IMR-90 (cell line): ENCODE results near the gene PINK1. TPM values are rescaled to one million over a fixed set of nuclear protein-coding genes. Genes with fewer than 3 reads are reported as not detected.

Source experiments
- ATAC-seq: fragments of 200-7000 bp; cut with Tn5 transposase; 2 replicates; pipeline ENCODE4 v1.9.1; 2020; ENCODE audit warnings: low read depth, mild to moderate bottlenecking, moderate library complexity
- BruUV-seq: library from RNA; stranded (reverse); fragments of 400-500 nt; replicated peaks from 2 replicates; lab custom pipeline; 2021; lab: Mats Ljungman, UMichigan
- CTCF ChIA-PET: fragments of 300-600 bp; formaldehyde crosslinking; extraction: SDS; loops from one replicate; lab custom pipeline; 2021; ENCODE audit warnings: antibody characterized with exemption; lab: Yijun Ruan, JAX
- POLR2A ChIA-PET: fragments of 300-600 bp; sonication (Branson Sonifier 250); formaldehyde crosslinking; loops from one replicate; lab custom pipeline; 2022; ENCODE audit warnings: antibody characterized with exemption; ENCODE audit not compliant: unreplicated experiment; lab: Charles Lee
- DNase-seq: peaks from one replicate; pipeline ENCODE4 v3.0.0; 2013
- H2AFZ ChIP-seq: replicated peaks from 2 replicates; pipeline ENCODE3; 2013; ENCODE audit warnings: low read length, mild to moderate bottlenecking; ENCODE audit not compliant: poor library complexity
- H2AK5ac ChIP-seq: 2 replicates; pipeline ENCODE4 v1.6.1; 2013; ENCODE audit warnings: low read depth, low read length, inconsistent platforms
- H2AK9ac ChIP-seq: replicated peaks from 2 replicates; pipeline ENCODE3; 2013; ENCODE audit warnings: mild to moderate bottlenecking, low read depth, low read length, moderate library complexity; ENCODE audit not compliant: poor library complexity
- H2BK120ac ChIP-seq: 2 replicates; pipeline ENCODE4 v1.6.1; 2013; ENCODE audit warnings: low read depth, low read length, inconsistent platforms
- H2BK15ac ChIP-seq: 3 replicates; pipeline ENCODE4 v1.6.1; 2013; ENCODE audit warnings: low read depth, low read length, inconsistent platforms
- H2BK20ac ChIP-seq: 2 replicates; pipeline ENCODE4 v1.6.1; 2013; ENCODE audit warnings: low read depth, mild to moderate bottlenecking, inconsistent platforms, low read length, moderate library complexity
- H2BK5ac ChIP-seq: 2 replicates; pipeline ENCODE4 v1.6.1; 2013; ENCODE audit warnings: mild to moderate bottlenecking, low read depth, low read length, inconsistent platforms; ENCODE audit not compliant: poor library complexity, severe bottlenecking
- H3K14ac ChIP-seq: replicated peaks from 2 replicates; pipeline ENCODE4 v1.6.1; 2013; ENCODE audit warnings: low read depth, low read length, inconsistent platforms
- H3K18ac ChIP-seq: 2 replicates; pipeline ENCODE4 v1.6.1; 2013; ENCODE audit warnings: low read depth, low read length, control low read depth
- H3K23ac ChIP-seq: 2 replicates; pipeline ENCODE4 v1.6.1; 2013; ENCODE audit warnings: low read depth, low read length, inconsistent platforms
- H3K27ac ChIP-seq: 2 replicates; pipeline ENCODE4 v1.5.1; 2013; ENCODE audit warnings: mild to moderate bottlenecking, control low read depth, low read length; ENCODE audit not compliant: insufficient read depth
- H3K27me3 ChIP-seq: 2 replicates; pipeline ENCODE4 v1.6.1; 2013; ENCODE audit warnings: low read length; ENCODE audit not compliant: control insufficient read depth, insufficient read depth
- H3K36me3 ChIP-seq: 2 replicates; pipeline ENCODE4 v1.6.1; 2013; ENCODE audit warnings: low read length, mixed read lengths; ENCODE audit not compliant: control insufficient read depth, insufficient read depth
- H3K4ac ChIP-seq: 2 replicates; pipeline ENCODE4 v1.6.1; 2013; ENCODE audit warnings: low read depth, low read length, inconsistent platforms
- H3K4me1 ChIP-seq: 2 replicates; pipeline ENCODE4 v1.6.1; 2013; ENCODE audit warnings: low read length, mixed read lengths; ENCODE audit not compliant: control insufficient read depth, insufficient read depth
- H3K4me2 ChIP-seq: 2 replicates; pipeline ENCODE4 v1.6.1; 2013; ENCODE audit warnings: low read depth, mild to moderate bottlenecking, control low read depth, low read length, moderate library complexity
- H3K4me3 ChIP-seq: 2 replicates; pipeline ENCODE4 v1.5.1; 2013; ENCODE audit warnings: low read depth, mild to moderate bottlenecking, control low read depth, low read length, moderate library complexity; ENCODE audit not compliant: insufficient read depth
- H3K56ac ChIP-seq: 2 replicates; pipeline ENCODE4 v1.6.1; 2013; ENCODE audit warnings: low read length, inconsistent platforms; ENCODE audit not compliant: insufficient read depth; ENCODE audit errors: extremely low read depth
- H3K79me1 ChIP-seq, 2 experiments: 2 replicates each; pipeline ENCODE4 v1.6.1; 2013; ENCODE audit warnings: low read length in 2 of 2, inconsistent platforms in 1 of 2, low read depth in 1 of 2
- H3K9ac ChIP-seq: 2 replicates; pipeline ENCODE4 v1.6.1; 2013; ENCODE audit warnings: low read depth, low read length, control low read depth
- H3K9me1 ChIP-seq: 2 replicates; pipeline ENCODE4 v1.6.1; 2013; ENCODE audit warnings: low read length, inconsistent platforms; ENCODE audit not compliant: insufficient read depth
- H3K9me3 ChIP-seq: 2 replicates; pipeline ENCODE4 v1.6.1; 2013; ENCODE audit warnings: low read length; ENCODE audit not compliant: control insufficient read depth, insufficient read depth
- H4K20me1 ChIP-seq: 2 replicates; pipeline ENCODE4 v1.6.1; 2013; ENCODE audit warnings: low read length, inconsistent platforms; ENCODE audit not compliant: insufficient read depth
- H4K5ac ChIP-seq: 2 replicates; pipeline ENCODE4 v1.6.1; 2013; ENCODE audit warnings: mild to moderate bottlenecking, low read depth, low read length, control low read depth
- H4K8ac ChIP-seq, 2 experiments: 2 replicates each; pipeline ENCODE4 v1.6.1; 2013; ENCODE audit warnings: low read depth in 2 of 2, low read length in 2 of 2, control low read depth in 1 of 2, inconsistent platforms in 1 of 2
- H4K91ac ChIP-seq: 2 replicates; pipeline ENCODE4 v1.6.1; 2013; ENCODE audit warnings: low read depth, low read length, inconsistent platforms; ENCODE audit not compliant: insufficient read depth
- BHLHE40 ChIP-seq: fragments of 150-350 bp; IDR thresholded peaks from 2 replicates; pipeline ENCODE4 v1.6.1; 2016; ENCODE audit warnings: mild to moderate bottlenecking, low read depth, low read length
- CEBPB ChIP-seq: IDR thresholded peaks from 2 replicates; pipeline ENCODE4 v1.6.1; 2012; ENCODE audit warnings: low read depth, low read length, improper control_type of control experiment
- CHD1 ChIP-seq: IDR thresholded peaks from 2 replicates; pipeline ENCODE4 v1.6.1; 2012; ENCODE audit warnings: low read depth, low read length, improper control_type of control experiment
- FOS ChIP-seq: fragments of 150-350 bp; IDR thresholded peaks from 2 replicates; pipeline ENCODE4 v1.6.1; 2016; ENCODE audit warnings: low read depth, low read length
- MAZ ChIP-seq: IDR thresholded peaks from 2 replicates; pipeline ENCODE4 v1.6.1; 2012; ENCODE audit warnings: low read depth, mild to moderate bottlenecking, low read length, improper control_type of control experiment, moderate library complexity, borderline replicate concordance
- WGBS, 2 experiments: methylation state at CpG; one replicate each; pipeline versions ENCODE4 v1.1.5 to v1.1.7; 2013; ENCODE audit warnings: missing lambda C conversion rate in 2 of 2; ENCODE audit not compliant: insufficient read length in 1 of 2; ENCODE audit errors: extremely low coverage in 2 of 2; 5-methylcytosine and 5-hydroxymethylcytosine counted together
- dilution Hi-C: fragments of 300-500 bp; cut with HindIII; formaldehyde crosslinking; loops from one replicate; pipeline ENCODE4 v1.14.3; 2018; ENCODE audit warnings: low sequenced_read_pairs; ENCODE audit not compliant: unreplicated experiment
- in situ Hi-C: fragments of 300-500 bp; cut with MboI; formaldehyde crosslinking; loops from 3 replicates; pipeline ENCODE4 v1.14.3; 2019; ENCODE audit warnings: low sequenced_read_pairs, inconsistent platforms, mixed read lengths
- intact Hi-C: fragments of 100-400 bp; cut with micrococcal nuclease; formaldehyde crosslinking; loops from 2 replicates; pipeline ENCODE4 v1.10.0; 2022
- polyA plus RNA-seq, 3 experiments: library from polyadenylated mRNA; depleted of rRNA; stranded (reverse); fragments of >200 nt; gene quantifications; 2 replicates each; pipeline ENCODE4 v1.2.3, GENCODE V29; 2012; ENCODE audit warnings: low replicate concordance in 1 of 3
- total RNA-seq: library from RNA; depleted of rRNA; stranded (reverse); fragments of >200 nt; gene quantifications from 2 replicates; pipeline ENCODE4 v1.2.3, GENCODE V29; 2012
- TF ChIP-seq, protein P1 (sequence below): conservative IDR thresholded peaks from 2 replicates; pipeline ENCODE4 v1.5.1; 2012; ENCODE audit warnings: mild to moderate bottlenecking, low read depth, low read length, improper control_type of control experiment
- TF ChIP-seq, protein P2 (sequence below): fragments of 150-350 bp; IDR thresholded peaks from 2 replicates; pipeline ENCODE4 v1.6.1; 2016; ENCODE audit warnings: low read depth, mild to moderate bottlenecking, low read length, moderate library complexity, borderline replicate concordance

PINK1 gene
- total and polyA plus RNA-seq, 2 of the 4 experiments (the other 2 are of a cell fraction) = 52.9 to 55.2 TPM

DNA sequence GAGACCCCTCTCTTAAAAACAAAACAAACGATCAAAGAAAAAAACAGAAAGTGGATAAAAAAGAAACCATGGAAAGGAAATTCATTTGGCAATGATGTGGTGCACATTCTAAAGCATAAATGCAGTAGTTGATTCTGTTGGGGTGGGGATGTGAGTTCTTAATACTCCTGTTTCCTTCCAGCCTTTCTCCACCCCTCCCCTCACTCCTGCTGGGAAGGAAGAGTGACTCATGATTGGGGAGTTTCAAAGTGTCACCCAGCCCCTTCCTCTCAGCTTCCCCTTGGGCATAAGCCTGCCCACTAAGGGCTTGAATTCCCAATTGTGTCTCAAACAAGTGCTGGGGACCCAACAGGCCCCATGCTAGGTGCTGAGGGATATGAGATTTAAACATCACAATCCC is 6.7 kb upstream of the PINK1 start:
- dilution Hi-C loops (no loop called here), in situ Hi-C loops (loop anchor here (25.0 kb wide), 1 partner anchor 414 kb away; no protein-coding TSS in a partner anchor)

More for the DNA sequence above, 6.7 kb upstream of the PINK1 start:
- no peak overlapping the region for H4K8ac ChIP-seq
- H4K91ac ChIP-seq = no peak overlapping the region
- no CpG with 5 or more reads among the region's 1 CpG for WGBS, 2 experiments
- no peak overlapping the region for H3K18ac ChIP-seq
- no TSS peak for BruUV-seq
- H3K79me1 ChIP-seq = no peaks in the 10 kb centered on the region
- CTCF ChIA-PET = no interaction called here
- no peak overlapping the region for H4K5ac ChIP-seq
- H3K27me3 ChIP-seq = peaks cover 4% of the 10 kb centered on the region
- no peak overlapping the region for H2BK20ac ChIP-seq
- no peak overlapping the region for H3K14ac ChIP-seq
- H2BK15ac ChIP-seq = no peak overlapping the region
- H3K4ac ChIP-seq = no peak overlapping the region
- H3K4me1 ChIP-seq = no peaks in the 10 kb centered on the region
- H3K27ac ChIP-seq = no peak overlapping the region
- TF ChIP-seq FOS = no peak
- TF ChIP-seq, protein P1, sequence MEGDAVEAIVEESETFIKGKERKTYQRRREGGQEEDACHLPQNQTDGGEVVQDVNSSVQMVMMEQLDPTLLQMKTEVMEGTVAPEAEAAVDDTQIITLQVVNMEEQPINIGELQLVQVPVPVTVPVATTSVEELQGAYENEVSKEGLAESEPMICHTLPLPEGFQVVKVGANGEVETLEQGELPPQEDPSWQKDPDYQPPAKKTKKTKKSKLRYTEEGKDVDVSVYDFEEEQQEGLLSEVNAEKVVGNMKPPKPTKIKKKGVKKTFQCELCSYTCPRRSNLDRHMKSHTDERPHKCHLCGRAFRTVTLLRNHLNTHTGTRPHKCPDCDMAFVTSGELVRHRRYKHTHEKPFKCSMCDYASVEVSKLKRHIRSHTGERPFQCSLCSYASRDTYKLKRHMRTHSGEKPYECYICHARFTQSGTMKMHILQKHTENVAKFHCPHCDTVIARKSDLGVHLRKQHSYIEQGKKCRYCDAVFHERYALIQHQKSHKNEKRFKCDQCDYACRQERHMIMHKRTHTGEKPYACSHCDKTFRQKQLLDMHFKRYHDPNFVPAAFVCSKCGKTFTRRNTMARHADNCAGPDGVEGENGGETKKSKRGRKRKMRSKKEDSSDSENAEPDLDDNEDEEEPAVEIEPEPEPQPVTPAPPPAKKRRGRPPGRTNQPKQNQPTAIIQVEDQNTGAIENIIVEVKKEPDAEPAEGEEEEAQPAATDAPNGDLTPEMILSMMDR = no peak
- no peak for TF ChIP-seq CHD1
- TF ChIP-seq, protein P2, sequence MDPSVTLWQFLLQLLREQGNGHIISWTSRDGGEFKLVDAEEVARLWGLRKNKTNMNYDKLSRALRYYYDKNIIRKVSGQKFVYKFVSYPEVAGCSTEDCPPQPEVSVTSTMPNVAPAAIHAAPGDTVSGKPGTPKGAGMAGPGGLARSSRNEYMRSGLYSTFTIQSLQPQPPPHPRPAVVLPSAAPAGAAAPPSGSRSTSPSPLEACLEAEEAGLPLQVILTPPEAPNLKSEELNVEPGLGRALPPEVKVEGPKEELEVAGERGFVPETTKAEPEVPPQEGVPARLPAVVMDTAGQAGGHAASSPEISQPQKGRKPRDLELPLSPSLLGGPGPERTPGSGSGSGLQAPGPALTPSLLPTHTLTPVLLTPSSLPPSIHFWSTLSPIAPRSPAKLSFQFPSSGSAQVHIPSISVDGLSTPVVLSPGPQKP = no peak
- TF ChIP-seq CEBPB = no peak
- TF ChIP-seq BHLHE40 = no peak
- TF ChIP-seq MAZ = no peak
- H3K9me1 ChIP-seq = no peaks in the 10 kb centered on the region
- no peak overlapping the region for H3K9ac ChIP-seq
- intact Hi-C loops = no loop called here
- 0 out of 2 replicates have a peak, but pooled peaks cover 2% of the 10 kb centered on the region for H3K9me3 ChIP-seq
- H3K4me3 ChIP-seq = no peak overlapping the region
- no peak overlapping the region for H2AFZ ChIP-seq
- no peak overlapping the region for H3K23ac ChIP-seq
- H3K56ac ChIP-seq = no peak overlapping the region
- H3K4me2 ChIP-seq = no peak overlapping the region
- H2AK9ac ChIP-seq = no peak overlapping the region
- H4K20me1 ChIP-seq = no peaks in the 10 kb centered on the region
- H2BK5ac ChIP-seq = no peak overlapping the region
- H2BK120ac ChIP-seq = no peak overlapping the region
- DNase-seq = no peak
- no peaks in the 10 kb centered on the region for H3K36me3 ChIP-seq
- no peak overlapping the region for H2AK5ac ChIP-seq
- POLR2A ChIA-PET = no interaction called here
- no peak for ATAC-seq
